Stimulated activated CD4-positive, alpha-beta T cell treated with anti-CD3 and anti-CD28 coated beads, Interleukin-15, amount 100 ng/mL, for 48 hours (primary cell): Measurements from ENCODE around the gene DIAPH2.

Source experiments
- DNase-seq, 2 donors: peaks; one replicate each; pipeline ENCODE4 v3.0.0-alpha.2; 2020; ENCODE audit warnings: low read depth in 2 of 2

DIAPH2 gene

DNA sequence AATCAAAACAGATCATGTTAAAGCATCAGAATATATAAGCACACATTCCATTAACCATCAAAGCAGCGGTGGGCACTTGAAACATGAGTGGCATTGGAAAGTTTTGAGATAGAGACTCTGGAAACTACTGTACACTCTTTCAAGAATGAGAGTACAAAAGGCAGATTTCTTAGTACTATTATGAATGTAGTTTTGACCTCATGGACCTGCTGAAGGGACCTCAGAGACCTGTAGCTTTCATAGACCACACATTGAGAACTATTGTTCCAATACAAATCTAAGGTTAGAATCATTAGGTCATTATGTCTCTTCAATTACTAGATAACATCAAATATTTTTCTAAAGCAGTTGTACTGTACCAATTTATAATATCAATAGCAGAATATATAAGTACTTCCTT is 482.7 kb downstream of the DIAPH2 start:
- no peak for DNase-seq

DNA sequence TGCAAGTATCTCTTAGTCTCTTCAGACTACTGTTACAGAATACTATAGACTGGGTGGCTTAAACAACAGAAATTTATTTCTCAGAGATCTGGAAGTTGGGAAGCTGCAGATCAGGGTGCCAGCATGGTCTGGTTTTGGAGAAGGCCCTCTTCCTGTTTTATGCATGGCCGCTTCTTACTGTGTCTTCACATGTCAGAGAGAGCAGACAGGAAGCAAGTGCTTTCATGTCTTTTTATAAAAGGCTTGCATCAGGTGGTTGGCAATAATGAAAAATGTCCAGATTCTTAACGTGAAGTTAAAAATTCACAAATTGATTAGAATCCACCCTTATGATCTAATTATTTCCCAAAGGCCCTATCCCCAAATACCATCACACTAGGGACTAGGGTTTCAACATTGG is 484.0 kb downstream of the DIAPH2 start:
- no peak for DNase-seq

DNA sequence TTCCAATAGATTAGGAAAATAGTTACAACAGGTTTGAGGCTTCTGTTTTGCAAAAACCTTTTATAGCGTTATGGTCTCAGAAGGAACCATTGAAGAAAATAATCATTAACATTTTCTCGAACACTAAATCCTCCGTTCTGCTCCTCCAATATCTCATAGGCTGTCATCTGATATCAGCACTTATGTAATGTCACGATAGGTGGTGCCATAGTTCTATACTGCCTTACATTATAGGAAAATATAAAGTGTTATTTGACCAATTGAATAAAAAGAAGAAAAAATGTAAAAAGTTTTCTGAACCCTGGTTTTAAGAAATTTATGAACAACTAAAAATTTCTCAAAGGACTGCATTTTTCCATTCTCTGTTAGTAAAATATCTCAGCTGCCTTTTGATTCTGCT is 490.5 kb downstream of the DIAPH2 start:
- no peak for DNase-seq

DNA sequence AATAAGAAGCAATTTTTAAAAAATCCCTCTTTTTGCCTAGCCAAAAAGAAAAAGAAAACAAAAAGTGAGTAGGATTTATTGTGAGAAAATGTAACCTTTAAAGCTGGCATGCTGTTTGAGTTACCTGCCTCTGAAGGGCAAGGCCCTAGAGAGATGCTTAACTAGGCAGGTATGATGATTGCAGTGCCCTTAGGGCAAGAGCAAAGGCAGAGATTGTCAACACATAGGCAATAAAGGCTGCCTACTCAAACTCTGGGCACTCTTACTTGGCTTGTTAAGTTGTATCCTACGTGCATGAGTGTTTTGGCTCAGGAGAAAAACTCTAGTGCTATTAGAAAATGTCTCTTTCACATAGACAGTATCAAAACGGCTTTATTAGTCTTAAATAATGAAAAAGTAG is 505.0 kb downstream of the DIAPH2 start:
- no peak for DNase-seq

DNA sequence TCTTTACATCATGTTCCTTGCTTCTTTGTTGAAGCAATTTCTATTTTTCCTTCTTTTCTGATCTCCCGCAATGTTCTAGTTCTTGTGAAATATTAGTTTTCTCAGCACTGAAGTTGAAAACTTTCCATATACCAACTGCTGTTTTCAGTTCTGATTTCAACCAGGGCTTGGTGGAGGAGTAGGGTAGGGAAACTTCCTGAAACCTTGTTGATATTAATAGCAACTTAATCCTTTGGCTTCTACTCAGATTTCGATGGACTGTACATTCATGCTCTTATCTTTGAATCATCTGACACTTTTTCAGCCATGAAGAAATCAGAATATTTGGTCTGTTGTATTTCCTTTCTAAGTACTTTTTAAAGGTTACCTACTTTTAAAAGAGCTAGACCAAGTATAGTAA is 514.9 kb downstream of the DIAPH2 start:
- no peak for DNase-seq

DNA sequence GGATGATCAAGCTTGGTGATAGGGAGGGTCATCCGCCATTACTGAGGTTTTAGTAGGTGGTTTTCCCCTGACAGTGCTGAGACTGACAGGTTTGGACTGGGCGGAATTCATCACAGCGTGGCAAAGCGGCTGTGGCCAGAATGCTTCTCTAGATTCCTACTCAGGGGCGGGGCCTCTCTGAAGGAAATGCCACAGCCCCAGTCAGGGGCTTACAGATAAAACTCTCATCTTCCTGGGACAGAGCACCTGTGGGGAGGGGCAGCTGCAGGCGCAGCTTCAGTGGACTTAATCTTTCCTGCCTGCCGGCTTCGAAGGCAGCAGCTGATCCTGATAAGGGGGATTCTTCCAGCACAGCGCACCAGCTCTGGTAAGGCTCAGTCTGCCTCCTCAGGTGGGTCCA is 515.8 kb downstream of the DIAPH2 start:
- no peak for DNase-seq

DNA sequence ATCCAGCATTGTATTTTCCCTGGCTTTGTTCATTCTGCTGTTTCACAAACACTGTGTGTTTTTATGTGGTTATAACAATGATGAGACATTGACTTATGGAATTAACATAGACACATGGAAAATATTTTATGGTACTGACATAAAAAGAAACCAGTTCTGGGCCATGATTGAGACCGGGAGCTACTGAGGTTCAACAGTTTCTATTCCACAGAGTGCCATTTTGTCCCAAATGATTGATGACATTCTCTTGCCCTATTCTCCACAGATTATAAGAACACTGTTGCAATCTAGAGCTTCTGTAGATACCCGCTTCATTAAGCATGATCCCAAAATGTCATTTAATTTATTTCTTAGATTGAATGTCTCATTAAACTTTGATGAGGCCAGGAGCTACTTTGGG is 525.9 kb downstream of the DIAPH2 start:
- no peak for DNase-seq

DNA sequence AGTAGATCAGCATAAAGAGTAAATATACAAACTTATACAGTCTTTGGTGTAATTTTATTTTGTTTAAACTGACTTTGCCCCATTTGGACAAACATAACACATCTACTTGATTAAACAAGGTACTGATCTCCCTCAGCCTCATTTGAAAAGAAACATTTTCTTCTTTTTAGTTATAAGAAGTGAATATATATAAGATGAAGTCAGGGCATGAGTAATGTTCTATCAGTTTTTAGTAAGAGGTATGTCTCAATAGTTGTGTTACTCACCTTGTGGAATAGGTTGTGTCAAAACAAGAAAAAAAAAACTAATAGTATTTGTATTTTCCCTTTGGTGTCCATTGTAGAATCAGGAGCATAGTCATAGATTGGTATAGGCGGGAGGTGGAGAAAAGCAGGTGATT is 526.4 kb downstream of the DIAPH2 start:
- no peak for DNase-seq

DNA sequence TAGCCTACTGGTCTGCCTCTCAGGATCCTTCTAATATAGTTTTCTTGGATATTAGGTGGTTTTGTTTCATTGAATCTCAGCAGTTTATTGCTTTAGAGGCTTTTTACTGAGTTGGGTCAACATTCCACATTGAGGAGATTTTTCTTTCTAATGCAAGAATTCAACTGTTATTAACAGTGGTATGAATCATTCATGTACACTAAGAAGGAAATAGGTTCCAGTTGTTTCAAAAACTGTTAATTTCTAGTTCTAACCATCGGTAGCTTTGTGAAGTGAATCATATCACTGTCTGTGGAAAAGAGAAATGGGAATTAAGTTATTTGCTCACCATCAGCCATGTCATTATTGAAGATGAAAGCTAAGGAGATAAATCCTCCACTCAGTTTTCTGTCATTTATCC is 530.5 kb downstream of the DIAPH2 start:
- no peak for DNase-seq

DNA sequence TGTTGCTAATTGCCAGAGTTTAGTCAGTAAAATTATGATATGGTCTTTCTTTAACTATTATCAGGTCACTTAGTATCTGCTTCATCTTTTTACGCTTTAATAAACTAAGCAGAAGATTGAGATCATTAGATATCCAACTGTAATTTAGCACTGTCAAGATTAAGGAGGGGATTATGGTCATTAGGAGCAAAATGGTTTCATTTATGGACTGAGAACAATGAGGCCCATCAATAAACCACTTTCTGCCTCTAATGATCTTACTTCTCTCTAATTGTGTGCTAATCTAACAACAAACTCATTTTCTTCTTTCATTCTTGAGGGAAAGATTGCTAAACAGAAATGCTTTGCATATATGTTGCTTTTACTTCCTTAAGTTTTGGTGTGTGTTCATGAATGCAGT is 539.5 kb downstream of the DIAPH2 start:
- DNase-seq = no peak

DNA sequence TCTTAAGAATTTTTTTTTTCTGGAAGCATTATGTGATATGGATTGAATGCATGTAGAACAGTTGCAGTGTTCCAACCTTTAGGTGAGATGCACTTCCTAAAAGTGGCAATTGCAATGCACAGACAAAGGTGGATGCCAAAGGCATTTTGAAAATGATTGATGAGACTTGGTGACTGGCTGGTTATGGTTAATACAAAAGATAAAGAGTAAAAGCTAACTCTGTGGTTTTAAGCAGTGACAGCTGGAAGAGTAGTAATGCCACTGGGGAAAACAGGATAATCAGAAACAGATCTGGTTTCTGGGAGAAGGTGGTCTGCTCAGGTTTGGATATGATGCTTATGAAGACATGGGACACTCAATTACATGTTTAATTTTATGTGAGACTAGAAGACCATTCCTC is 544.7 kb downstream of the DIAPH2 start:
- no peak for DNase-seq

DNA sequence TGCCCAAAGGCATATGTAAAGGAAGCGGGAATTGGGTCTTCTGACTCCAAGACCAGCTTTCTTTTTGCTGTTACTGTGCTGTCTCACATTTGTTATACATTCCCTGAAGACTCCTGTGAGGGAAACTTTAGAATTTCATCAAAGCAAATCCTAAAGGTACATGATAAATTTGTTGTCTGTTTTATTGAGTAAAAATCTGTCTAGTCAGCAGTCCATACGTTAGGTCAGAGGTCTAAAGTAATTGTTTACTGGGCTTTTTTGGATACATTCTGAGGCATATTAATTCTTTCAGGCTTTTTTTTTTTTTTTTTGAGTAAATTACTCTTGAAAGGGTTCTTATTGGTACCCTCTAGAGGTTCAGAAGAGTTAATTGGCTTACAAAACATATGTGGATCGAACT is 546.3 kb downstream of the DIAPH2 start:
- no peak for DNase-seq

DNA sequence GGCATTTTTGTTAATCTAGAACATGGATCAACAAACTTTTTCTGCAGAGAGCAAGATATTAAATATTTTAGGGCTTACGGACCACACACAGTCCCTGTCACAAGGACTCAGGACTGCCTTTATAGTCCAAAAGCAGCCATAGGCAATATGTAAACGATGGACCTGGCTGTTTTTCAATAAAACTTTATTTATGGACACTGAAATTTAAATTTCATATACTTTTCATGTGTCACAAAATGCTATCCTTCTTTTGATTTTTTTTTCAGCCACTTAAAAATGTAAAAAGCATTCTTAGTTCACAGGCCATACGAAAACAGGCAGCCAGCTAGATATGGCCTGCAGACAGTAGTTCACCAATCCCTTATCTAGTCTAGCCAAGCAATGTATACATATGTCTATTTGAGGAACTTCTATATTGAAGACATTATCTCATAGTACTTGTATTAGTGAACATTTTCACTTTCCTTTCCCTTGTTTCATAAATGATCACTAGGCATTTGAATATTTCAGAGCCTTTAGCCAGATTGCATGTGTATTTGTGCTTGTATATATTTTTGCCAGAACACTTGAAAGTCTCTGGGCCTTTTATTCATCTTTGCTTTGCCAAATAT is 549.9 kb downstream of the DIAPH2 start:
- DNase-seq = no peak

DNA sequence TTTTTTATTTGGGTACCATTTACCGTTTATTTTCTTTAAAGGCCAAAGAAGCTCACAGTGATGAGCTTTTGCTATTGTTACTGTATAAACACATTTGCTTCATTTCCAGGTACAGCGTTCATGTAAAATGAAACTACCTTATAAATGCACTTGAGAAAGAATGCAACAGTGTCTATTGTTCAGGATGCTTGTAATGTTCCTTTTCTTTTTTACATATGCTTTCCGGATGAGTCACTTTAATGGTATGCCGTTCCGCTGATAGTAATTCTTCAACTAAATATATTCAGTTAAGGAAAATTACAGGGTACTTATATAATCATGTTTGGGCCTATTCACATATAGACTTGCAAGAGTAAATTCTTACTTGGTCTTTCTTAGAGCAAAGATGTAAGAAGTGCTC is 554.0 kb downstream of the DIAPH2 start:
- DNase-seq = no peak

DNA sequence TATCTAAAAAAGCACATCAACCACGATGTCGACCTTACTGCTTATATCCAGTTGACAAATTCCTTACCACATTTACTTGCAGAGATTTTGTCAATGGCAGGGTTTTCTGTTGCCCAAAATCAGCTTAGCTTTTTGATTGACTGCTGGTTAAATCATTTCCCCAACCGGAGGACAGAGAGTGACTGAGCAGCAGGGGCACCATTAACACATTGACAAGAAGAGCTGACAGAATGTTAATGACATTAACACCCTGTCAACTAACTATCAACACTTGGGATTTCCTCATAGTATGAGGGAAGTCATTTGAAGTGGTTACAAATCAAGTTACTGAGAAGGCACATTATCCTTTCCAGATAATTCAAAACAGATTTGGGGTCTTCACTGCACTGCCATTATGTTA is 567.5 kb downstream of the DIAPH2 start:
- no peak for DNase-seq

DNA sequence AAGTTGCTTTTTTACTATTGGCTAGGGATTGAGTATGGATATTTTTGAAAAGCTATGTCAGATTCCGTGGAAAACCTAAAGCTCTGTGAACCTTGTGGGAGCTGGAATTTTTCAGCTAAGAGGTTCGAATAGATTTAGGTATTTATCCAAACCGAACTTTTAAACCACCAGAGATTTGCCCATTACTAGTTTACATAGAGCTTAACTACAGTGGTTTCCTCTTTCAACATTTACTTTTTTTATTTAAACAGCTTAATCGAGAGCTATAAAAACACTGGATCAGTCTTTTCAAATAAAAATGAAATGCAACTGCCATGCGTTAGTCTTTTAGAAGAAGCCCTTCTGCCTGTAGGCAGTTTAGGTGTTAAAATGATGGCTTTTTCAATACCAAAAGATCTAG is 576.0 kb downstream of the DIAPH2 start:
- DNase-seq = no peak

DNA sequence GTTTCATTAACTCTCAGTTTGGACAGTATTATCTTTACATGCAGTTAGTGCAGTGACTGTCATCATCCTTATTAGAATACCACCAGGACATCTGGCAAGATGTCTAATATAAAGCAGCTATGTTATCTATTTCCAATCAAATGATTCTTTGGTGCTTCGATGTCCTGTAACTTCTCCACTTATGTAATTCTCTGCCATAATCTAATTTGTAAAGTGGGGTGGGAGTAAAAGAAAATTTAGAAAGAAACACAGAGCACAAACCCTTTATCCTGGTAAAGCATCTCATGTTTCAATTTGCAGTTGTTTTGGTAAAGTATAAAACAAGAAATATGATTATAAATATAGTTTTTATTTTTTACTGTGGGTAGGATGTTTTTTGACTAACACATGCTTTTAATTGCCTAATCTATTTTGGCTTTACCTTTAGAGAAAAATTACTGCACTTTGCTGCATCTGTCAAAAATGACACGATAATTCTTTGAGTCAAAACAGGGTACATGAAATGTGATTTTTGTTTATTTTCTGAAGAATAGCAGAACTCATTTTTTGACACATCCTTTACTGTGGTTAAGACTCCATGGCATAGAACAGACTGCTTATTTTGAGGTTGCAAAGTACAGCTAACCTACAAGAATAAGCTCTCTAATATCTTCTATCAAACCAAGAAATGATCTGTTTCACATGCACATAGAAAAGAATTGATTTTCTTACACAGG is 581.9 kb downstream of the DIAPH2 start:
- DNase-seq = no peak

DNA sequence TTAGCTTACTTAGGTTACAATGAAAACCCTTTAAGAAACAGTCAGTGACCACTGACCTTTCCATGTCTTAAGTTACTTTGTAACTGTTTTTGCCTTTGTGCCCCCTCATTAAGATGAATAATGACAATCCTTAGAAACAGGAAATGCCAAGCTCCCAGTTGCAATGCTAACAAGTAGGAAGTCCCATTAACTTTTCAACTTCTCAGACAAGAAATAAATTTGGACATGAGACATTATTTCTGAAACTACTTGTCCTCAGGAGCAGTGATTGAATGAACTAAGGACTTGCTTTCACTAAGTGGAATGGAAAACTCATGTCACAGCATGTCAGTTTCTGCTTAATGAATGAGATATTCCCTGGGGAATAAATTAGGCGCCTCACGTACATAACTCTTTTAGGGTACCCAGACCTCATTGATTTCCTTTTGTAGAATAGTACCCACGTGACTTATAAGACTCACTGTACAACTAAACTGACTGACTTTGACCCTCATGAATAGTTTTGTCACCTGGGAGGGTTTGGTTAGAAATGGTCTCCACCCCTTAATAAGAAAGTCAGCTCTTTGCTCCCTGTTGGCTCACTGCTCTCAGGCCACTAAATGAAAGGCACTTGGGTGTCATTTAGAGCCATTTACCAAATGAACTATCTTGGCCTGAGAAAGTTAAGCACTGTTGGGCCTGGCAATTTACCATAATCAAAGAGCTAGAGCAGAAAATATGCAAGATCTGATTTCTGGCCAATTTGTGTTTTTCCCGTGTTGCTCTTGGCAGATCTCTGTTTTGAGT is 582.9 kb downstream of the DIAPH2 start:
- DNase-seq = no peak

DNA sequence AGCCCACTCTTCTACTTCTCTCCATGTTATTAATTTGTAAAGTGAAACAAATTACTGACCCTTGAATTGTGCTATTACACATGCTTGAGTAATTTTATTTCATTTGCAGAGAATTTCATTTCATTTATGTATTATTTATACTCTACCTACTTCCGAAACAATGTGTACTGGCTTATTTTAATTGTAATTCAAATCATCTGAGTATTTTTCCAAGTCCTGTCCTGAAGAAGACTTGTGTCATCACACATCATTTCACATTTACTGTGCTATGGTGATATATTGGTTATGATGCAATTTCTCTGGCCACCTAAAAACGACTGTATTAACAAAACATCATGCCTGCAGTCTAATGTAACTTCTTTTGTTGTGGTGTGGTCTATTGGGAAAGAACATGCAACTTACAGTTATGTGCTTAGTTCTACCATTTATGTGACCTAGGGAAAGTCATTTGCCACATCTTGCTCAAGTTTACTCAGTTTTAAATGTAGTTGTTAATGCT is 583.6 kb downstream of the DIAPH2 start:
- DNase-seq = no peak

DNA sequence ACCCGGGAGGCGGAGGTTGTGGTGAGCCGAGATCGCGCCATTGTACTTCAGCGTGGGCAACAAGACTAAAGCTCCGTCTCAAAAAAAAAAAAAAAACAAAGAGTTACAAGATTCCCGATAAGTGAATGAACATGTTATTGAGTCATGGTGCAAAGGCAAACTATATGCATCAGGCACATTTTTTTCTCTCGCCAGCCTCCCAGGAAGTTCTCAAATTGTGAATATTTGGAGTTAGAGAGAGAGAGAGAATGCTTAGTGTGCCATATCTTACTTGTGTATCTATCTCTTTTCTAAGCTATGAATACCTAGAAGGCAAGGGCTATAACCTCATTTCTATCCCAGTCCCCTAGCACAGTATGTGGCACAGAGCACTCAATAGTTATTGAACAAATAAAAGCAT is 599.9 kb downstream of the DIAPH2 start:
- DNase-seq = no peak

DNA sequence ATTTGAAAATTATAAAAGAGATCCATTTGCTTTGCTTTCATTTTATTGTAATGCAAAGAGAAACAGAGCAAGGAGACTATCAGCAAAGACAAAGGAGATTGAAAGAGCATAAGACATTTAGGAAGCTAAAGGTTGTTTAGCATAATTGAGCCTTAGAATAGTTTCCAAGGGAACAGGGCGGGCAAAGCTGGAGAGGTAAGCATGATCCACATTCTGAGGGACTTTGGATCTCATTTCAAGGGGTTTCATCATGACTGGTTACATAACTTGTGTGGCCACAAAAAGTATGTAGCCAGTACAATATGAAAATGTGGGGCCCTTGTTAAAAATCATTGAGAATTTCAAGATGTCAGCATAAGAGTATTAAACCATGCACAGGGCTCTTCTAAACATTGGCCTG is 605.6 kb downstream of the DIAPH2 start:
- DNase-seq = no peak

DNA sequence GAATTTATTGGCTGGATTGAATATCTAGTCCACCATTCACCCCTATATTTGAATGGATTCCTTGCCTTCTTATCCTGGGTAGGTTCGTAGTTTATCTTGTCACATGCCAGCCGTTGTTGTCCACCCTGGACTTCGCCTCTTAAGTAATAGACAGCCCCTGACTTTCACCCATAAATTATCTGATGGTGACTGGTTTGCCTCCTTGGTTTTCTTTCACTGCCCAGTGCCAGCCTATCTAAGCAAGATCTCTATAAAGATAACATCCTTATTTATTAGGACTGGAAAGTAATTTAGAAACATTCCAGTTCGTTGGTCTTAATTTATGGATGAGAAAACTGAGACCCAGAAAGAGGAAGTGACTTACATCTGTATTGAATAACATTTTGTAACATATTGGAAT is 609.4 kb downstream of the DIAPH2 start:
- DNase-seq = no peak

DNA sequence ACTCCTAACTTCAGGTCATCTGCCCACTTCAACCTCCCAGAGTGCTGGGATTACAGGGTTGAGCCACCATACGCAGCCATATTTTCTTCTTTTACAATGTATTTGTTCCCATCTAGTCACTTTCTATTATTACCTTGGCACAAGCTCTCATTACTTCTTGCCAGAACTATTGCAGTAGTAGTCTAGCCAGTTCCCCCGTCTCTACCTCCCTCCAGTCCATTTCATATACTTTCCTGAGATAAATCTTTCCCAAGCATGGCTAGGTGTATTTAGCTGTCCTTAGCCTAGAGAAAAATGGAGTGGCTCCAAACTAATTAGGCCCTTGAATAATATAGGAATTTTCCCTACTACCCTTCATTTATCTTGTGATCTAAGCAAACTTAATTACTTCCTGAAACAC is 611.3 kb downstream of the DIAPH2 start:
- DNase-seq = no peak
